WI38 (cell line): Measurements from ENCODE around the gene MGAT2.

Experiments
- H3K4me3 ChIP-seq: 2 replicates; pipeline ENCODE4 v1.5.1; 2011; ENCODE audit warnings: low read depth, mild to moderate bottlenecking, control low read depth, low read length
- TF ChIP-seq, protein P1 (sequence below): IDR thresholded peaks from 2 replicates; pipeline ENCODE4 v1.5.1; 2012; ENCODE audit warnings: low read depth, mild to moderate bottlenecking, control low read depth, low read length

MGAT2 gene

DNA sequence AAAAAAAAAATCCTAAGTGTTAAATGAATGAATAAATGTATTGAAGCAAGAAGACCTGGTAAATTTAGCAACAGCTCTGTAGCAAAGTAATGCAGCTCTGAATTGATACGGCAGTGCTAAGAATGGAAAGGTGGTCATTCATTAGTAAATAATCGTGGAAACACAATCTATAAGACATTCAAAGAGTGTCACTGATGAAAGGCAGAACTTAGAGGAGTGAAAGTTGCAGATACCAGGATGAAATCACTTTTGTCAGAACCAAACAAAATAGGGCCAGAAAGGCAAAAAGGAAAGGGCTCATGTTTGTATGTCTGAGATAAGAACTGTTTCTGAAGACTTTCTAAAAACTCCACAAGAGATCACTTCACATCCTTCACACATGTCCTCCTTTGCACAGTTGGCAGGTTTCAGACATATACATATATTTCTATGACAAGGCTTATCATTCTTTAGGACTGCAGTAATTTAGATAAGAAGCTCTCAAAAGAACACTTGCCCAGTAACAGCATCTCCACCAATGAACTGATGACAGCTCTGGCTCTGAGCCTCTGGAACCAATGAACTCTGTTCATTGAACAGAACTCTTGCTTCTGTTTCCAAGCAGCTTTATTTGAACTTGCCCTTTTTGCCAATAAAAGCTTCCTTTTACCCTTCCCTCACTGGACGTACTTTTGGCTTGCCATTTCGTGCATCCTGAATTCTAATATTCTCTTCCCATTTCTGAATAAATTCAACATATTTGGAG is 26.1 kb upstream of the MGAT2 start:
- TF ChIP-seq, protein P1, sequence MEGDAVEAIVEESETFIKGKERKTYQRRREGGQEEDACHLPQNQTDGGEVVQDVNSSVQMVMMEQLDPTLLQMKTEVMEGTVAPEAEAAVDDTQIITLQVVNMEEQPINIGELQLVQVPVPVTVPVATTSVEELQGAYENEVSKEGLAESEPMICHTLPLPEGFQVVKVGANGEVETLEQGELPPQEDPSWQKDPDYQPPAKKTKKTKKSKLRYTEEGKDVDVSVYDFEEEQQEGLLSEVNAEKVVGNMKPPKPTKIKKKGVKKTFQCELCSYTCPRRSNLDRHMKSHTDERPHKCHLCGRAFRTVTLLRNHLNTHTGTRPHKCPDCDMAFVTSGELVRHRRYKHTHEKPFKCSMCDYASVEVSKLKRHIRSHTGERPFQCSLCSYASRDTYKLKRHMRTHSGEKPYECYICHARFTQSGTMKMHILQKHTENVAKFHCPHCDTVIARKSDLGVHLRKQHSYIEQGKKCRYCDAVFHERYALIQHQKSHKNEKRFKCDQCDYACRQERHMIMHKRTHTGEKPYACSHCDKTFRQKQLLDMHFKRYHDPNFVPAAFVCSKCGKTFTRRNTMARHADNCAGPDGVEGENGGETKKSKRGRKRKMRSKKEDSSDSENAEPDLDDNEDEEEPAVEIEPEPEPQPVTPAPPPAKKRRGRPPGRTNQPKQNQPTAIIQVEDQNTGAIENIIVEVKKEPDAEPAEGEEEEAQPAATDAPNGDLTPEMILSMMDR: no peak
- no peak overlapping the region for H3K4me3 ChIP-seq

DNA sequence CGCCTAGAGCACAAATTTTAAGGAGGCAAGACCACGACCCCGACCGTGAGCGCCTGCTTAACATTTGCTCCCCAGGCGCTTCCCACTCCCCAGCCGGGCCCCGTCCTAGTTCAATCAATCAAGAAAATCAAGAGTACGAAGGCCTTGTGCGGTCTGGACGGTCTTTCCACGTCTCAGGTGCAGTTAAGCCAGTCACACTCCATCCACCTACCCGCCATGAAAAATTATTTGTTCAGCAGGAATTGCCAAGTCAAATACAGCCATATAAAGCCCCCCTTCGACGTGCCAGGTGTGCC is 22.5 kb upstream of the MGAT2 start:
- TF ChIP-seq, protein P1: no peak
- H3K4me3 ChIP-seq: peak overlapping the region; percentile 77

DNA sequence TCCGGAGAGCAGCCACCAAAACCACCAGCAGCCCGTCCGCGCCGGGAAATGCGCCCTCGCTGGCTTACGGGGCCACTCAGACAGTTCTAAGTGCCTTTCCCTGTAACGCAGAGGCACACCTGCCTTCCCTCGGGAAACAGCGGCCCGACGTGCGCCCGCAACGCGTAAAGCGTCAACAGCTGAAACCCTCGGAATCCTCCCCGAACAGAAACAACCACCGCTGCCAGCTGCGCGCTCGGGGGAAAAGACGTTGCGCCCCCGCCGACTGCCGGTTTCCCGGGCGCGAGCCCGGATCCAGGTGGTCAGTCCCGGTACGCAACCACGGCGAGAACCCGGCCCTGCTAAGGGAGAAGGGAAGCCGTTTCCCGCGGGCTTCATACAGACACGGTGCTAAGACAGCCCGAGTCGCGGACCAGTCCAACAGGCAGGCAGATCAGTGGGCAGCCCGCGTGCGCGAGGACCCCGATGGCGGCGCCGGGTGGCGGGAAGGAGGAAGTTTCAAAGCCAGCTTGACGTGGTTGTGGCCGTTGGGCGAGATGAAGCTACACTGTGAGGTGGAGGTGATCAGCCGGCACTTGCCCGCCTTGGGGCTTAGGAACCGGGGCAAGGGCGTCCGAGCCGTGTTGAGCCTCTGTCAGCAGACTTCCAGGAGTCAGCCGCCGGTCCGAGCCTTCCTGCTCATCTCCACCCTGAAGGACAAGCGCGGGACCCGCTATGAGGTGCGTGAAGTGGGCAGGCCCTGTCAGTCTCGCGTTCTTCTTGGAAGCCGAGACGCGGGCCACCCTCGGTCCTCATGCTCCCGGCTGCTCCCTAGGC is 21.9 kb upstream of the MGAT2 start, which contains the start of gene LRR1:
Gene LRR1 (plus strand): TSS at position 456 of the 816 bp plus-strand sequence. CDS start 81 bp downstream, at position 537.
- TF ChIP-seq, protein P1: no peak
- H3K4me3 ChIP-seq: peak within 1 kb of the TSS; percentile 77

DNA sequence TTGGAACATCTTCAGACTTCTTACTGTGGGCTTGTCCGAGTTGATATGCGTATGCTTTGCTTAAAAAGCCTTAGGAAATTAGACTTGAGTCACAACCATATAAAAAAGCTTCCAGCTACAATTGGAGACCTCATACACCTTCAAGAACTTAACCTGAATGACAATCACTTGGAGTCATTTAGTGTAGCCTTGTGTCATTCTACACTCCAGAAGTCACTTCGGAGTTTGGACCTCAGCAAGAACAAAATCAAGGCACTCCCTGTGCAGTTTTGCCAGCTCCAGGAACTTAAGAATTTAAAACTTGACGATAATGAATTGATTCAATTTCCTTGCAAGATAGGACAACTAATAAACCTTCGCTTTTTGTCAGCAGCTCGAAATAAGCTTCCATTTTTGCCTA is 13.0 kb upstream of the MGAT2 start:
- no peak overlapping the region for H3K4me3 ChIP-seq
- TF ChIP-seq, protein P1: no peak

DNA sequence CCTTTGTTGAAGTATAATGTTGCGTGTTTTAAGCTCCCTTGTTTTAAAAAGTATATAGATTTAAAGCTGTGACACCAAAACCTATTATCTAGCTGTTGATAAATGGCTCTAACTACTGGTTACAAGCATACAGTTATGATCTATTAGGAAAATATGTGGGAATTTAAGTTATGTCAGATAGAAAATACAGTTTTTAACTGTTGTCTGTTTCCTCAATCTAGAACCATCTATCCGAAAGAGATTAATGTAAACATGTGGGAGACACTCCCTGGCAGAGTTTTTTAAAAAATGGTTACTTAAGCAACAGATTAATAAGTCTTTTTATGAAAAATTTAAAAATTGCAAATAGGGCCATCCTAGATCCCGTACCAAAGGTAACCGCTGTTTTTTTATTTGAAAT is 8.3 kb upstream of the MGAT2 start:
- TF ChIP-seq, protein P1: no peak
- no peak overlapping the region for H3K4me3 ChIP-seq

DNA sequence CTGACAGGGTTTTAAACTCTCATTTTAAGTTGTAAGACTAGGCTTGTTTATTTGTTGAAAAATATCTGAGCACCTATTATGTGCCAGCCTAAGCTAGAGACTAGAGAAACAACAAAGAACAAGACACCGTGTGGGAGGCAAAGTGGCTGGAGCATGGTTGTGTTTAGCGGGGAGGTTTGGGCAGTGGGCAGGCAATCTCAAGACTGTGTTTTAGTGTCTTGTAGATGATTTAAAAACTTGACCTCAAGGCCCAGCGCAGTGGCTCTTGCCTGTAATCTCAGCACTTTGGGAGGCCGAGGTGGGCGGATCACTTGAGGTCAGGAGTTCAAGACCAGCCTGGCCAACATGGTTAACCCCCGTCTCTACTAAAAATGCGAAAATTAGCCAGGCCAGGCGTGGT is 7.9 kb upstream of the MGAT2 start:
- TF ChIP-seq, protein P1: no peak
- no peak overlapping the region for H3K4me3 ChIP-seq

DNA sequence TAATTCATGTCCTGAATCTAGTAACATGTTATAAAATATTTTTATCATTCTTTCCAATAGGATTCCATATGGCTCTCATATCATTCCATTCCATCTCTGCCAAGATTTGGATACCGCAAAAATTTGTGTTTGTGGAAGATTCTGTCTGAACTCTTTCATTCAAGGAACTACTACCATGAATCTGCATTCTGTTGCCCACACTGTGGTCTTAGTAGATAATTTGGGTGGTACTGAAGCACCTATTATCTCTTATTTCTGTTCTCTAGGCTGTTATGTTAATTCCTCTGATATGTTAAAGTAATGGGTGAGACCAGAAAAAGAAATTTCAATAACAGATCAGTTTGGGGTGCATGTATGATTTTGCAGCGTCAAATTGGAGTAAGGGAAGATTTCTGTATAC is 6.4 kb upstream of the MGAT2 start:
- H3K4me3 ChIP-seq: no peak overlapping the region
- TF ChIP-seq, protein P1: no peak
